Measurements from ENCODE around the gene TAS2R38.
"Not testable (repeated sequence)": the region's sequence is repeated elsewhere in the genome, so short reads cannot be mapped to it uniquely, and the experiment has no call there.

Gene TAS2R38

DNA sequence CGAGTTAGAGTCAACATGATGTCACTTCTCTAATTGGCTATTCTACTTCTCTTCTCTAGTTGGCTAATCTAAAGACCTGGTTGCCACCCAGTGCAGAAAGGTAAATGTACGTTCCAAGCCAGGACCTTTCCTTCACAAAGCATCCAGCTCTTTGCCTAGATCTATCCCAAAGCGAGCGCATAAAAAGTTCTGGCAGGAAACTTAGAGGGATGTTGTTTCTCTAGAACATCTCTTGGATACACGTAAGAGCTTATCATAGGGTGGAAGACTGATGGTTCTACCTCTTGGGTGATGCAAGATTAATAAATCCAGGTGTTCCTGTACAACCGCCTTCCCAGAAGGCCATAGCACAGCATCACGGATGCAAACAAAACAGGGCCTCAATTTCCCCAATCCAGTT lies at the start of gene TAS2R38:
Gene TAS2R38, minus strand, starts transcription at position 101 of the 400 bp plus-strand sequence. Its CDS starts 84 bp downstream, at position 17.
- DNase-seq: no peak

DNA sequence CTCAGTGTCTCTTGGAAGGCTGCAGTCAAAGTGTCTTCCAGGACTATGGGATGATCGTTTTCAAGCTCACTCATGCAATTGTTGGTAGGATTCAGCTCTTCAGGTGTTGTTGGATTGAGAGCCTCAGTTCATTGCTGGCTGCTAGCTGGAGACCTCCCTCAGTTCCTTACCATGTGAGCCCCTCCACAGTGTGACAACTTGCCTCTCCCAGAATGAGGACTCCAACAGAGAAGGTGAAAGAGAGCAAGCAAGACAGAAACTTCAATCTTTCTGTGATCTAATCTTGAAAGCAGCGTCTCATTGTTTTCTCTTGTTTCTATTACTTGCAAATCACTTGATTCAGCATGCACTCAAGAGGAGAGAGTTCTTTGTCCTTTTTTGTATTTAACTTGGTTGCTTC lies 44.6 kb upstream of the TAS2R38 start:
- DNase-seq: no peak

DNA sequence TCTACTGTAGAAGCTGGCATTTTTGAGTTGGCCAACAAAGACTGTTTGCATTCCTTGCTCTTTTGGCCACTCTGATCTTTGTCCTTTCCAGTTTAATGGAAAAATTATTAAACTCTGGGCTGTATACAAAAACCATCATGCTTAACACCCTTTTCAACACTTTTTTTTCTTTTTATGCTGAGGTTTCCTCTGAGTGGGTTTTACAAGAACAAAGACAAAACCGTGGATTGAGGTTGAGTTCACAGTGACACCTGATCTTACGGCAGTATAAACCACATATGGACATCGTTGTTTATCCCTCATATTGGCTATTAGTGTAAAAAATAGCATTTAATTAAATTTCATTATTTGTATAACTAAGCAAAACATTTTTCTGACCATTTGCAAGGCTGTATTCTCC lies 43.9 kb upstream of the TAS2R38 start:
- no peak for DNase-seq

DNA sequence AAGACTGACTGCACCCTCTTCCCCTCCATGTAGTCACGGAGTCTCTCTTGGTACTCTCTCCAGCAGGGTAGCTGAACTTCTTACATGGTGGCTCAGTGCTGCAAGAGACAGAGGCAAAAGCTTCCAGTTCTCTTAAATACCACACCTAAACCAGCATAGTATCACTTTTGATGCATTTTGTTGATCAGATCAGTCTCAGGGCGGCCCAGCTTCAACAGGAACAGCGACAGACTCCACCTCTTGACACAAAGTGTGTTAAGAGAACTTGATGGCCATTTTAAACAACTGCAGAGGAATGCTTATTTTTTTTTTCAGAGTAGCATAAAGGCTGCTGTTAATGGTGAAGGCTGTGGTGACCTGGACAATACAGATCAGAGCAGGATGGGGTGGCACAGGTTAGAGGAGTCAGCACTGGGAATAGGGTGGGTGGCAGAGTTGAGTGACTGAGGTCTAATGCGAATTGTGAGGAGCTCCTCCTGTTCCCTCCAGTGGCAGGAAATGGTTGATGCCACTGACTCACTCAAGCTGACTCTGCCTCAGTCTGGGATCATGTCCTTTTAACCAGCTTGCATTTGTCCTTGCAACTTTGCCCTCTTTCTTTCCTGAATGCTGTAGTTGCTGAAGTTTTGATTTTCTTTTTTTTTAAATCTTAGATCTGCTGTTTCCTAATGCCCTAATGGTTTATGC lies 39.4 kb upstream of the TAS2R38 start:
- DNase-seq: no peak

DNA sequence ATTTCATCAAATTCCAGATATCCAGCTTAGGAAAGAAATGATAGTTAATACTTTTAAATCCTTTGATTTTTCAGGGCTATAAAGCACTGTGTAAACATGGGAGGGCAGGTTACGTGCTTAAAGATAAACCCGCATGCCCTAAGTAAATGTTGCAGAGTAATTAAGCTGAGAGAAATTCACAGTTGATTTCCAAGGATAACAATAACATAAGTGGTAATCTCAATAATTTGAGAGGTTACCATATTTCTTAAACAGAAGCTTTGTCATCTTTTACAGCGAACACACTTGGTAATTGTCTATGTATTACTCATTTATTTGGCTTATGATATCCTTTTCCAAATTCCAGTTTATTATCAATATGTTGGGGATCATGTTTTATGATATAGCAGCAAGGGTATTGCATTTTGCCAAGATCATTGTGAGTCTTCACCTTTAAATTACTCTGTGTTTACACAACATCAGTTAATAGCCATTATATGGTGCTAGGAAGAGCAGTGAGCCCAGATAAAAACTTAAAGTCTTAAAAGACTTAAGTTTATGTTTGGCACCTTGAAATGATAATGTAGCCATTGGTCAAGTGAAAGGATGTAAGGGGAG lies 37.5 kb upstream of the TAS2R38 start:
- DNase-seq: no peak

DNA sequence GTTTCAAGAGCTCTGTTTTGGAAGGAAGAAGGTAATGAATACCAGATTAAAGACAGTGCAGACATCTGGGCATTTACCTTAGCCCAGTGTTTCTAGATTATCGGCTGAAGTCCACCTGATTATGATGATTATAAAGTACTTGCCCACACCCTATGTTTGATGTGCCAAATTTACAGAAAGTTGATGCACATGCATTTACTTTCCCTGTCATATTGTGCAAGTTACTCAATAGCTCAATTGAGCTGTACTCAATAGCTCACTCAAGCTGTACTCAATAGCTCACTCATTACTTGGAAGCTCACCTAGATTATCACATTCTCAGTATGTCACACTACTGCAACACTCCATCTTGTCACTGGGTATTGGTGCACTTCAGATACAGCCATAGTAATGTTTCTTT lies 35.6 kb upstream of the TAS2R38 start:
- no peak for DNase-seq

DNA sequence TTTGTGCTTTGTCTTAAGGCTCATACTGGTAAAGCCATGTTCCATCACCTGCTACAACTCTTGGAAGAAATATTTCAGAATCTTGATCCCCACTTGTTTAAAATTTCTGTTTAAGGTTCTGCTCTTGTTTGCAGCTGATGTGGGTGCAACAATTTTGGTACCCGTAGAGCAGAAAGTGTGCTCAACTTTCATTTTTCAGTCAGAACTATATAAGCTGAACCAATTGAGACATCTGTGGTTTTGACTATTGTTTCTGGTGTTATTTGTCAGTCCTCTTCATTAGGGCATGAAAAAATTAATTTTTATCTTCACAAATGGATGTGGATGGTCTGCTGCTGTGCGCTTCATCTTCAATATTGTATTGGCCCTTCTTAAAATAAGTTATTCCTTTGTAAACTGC lies 33.0 kb upstream of the TAS2R38 start:
- DNase-seq: no peak

DNA sequence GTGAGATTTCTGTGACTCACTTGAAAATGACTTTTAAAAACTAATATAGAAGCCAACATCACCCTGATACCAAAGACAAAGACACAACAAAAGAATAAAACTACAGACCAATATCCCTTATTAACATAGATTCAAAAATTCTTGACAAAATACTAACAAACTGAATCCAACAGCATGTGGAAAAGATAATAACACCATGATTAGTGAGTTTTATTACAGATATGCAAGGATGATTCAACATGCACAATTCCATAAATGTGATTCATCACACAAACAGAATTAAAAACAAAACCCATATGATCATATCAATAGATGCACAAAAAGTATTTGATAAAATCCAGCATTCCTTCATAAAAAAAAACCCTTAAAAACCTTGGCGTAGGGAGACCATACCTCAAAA lies 28.6 kb upstream of the TAS2R38 start:
- DNase-seq: no peak

DNA sequence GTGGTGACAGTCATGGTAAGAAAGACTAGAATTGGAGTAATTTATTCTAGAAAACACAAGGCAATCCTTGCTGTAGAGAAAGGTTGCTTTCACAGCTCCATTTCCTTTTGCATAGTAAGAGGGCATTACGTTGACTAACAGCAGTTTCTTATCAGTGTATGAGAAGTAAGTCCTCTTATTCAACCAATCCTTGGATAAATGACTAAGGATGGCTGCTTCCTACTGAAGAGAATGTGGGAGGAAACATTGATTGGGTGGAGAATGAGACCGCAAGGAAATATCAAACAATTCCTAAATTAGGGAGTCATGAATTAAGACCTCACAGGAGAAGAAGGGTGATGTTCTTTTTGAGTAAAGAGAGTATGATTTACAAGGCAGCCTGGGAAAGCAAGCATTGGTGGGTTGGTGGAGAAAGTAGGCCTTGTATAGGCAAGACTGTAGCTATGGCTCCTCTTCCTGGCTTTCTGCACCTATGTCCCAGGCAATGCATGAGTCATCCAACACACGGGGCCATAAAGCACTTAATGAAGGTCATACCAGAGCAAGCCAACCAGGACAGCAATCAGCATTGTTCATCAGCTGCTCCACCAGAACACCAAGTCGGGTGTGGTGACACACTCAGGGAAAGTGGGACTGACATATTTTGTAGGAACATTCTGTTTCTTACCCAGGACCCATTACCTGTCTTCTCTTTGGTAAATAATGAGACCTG lies 27.7 kb upstream of the TAS2R38 start:
- no peak for DNase-seq

DNA sequence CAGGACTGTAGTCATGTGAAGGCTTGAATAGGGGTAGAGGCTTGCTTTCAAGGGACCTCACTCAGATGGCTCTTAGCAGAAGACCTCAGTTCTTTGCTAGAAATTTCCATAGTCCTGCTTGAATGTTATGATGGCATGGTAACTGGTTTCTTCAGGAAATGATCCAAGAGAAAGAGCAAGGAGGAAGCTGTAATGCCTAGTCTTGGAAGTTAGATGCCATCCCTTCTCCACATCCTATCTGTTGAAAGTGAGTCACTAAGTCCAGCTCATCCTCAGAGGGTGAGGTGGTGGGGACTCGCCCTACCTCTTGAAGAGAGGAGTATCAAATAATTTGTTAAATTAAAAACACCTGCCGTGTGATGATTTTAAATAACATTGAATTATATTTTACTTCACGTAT lies 26.7 kb upstream of the TAS2R38 start:
- DNase-seq: no peak

DNA sequence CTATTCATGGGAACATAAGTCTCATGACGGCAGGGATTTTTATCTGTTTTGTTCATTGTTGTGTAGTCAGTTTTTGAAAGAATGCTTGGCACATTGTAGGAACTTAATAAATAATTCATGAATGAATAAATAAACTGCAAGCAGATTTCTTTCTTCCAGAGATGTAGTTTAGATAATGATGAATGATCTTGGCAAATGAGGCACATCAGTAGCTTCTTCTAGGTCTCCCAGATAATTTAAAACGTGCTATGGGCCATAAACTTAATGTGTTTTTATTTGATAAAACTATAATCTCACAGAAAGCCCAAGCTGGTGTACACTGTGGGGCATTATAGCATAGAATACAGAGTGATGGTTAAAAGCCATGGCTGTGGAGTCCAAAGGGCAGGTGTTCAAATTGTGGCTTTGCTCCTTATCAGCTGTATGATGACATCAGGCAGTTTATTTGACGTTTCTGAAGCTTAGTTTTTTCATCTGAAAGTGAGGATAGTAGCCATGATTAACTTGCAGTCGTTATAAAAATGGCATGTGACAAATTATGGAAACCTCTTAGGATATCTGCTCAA lies 25.6 kb upstream of the TAS2R38 start:
- peak; percentile 14 for DNase-seq

DNA sequence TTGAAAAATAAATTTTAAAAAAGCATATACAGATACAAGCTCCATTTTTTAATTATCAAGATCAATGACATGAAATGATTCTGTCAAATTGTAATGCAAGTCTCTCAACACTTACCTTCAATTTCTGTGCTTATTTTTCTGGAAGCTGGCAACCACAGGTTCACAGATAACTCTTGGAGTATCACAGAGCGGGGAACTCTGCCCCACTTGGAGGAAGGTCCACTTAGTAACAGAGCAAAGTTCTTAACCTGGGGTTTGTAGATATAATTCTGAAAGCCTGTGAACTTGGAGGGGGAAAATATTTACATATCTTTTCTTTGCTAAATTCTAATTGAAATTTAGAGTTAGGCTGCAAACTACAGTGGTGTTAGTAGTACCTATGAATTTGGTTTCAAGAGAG lies 19.8 kb upstream of the TAS2R38 start:
- DNase-seq: no peak

DNA sequence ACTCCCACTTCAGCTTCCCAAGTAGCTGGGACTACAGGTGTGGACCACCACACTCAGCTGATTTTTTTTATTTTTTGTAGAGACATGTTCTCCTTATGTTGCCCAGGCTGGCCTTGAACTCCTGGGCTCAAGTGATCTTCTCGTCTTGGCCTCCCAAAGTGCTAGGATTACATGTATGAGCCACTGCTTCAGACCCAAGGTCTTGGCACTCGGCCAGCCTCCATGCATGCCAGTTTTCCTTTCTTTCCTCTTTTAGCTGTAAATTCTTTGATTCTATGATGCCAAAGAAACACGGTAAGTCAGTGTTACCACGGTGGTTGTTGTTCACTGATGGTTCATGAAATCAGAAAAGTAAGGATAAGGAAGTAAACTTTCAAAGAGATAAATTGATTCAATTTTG lies 19.1 kb upstream of the TAS2R38 start:
- DNase-seq: no peak

DNA sequence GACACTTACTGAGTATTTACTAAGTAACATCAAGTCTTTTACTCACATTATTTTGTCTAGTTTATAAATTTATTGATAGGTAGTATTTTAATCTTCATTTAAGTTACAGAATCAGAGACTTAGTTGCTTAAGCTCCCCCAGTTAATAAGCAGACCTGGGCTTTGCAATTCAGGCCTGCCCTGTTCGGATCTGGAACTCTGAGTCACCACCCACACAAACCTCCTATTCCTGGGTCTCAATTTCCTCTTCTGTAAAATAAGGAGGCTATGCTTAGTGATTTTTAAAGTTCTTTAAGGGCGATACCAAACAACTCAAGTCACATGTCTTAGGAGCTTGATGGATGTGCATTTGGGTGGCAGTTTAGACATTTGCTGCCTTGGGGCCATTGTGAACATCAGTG lies 18.6 kb upstream of the TAS2R38 start:
- no peak for DNase-seq

DNA sequence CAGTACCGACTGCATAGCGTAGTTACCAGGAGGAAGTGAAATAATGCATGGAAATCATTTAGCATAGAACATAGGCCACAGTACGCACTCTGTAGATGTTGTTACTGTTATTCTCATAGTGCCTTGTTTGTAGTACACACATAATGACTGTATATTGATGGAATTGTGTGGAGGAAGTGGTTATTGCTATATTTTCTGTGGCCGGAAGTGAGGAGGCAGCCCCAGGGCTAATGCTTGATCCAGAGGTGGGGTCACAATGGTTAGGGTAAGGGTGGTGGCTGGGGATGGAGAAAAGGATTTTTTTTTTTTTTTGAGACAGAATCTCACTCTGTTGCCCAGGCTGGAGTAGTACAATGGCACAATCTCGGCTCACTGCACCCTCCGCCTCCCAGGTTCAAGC lies 17.6 kb upstream of the TAS2R38 start:
- no peak for DNase-seq

DNA sequence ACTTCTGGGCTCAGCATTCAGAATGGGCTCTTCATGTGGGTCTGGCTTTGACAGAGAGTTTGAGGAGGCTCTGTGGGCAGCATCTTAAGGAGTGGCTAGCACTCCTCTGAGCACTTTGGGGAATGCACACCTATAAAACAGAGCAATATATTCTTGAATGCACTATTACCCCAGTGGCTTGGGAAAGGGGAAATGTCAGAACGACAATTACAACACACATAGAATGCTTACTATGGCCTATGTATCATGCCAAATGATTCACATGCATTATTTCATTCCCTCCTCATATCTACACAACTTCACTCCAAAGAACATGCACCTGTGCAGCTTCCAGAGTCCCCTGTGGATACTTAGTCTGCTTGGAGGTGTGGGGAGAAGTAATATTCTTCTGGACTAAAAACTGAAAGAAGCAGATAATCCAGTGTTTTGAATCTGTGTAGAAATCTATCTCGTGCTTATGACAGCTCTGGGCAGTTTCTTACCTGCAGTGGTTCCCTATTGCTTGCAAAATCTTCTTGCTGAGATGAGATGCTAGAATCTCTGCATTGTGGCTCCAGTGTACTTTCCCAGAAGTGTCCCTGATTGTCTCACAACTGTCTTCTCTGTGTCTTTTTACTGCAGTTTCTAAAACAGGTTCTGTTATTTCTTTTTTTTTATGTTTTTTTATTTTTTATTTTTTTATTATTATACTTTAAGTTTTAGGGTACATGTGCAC lies 16.6 kb upstream of the TAS2R38 start:
- DNase-seq: no peak

DNA sequence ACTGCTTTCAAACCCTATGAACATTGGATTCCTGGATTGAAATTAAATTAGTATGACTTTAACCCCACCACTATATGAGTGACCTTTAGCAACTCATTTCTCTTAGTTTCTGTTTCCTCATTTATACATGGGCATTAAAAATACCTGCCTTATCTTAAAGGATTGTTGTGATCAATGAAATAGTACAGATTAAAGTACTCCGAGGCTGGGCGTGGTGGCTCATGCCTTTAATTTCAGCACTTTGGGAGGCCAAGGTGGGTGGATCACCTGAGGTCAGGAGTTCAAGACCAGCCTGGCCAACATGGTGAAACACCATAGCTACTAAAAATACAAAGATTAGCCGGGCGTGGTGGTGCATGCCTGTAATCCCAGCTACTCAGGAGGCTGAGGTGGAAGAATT lies 14.2 kb upstream of the TAS2R38 start:
- DNase-seq: not testable (repeated sequence)

DNA sequence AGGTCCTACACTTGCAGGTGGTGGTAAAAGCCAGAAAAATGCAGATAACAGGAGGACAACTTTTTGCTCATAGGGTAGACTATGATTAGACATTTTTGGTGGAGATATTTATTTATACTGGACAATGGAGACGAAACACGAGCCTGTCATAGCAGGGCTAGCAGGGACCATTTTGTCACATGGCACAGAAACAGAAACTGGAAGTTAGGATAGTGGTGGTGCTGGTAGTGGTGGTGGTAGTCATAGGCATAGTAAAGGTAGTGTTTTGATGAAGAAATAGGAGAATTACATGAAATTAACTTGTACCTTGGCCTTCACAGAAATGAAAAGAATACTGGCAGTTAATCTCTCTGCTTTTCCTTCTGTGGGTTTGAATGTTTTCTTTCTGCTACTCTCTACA lies 13.3 kb upstream of the TAS2R38 start:
- no peak for DNase-seq

DNA sequence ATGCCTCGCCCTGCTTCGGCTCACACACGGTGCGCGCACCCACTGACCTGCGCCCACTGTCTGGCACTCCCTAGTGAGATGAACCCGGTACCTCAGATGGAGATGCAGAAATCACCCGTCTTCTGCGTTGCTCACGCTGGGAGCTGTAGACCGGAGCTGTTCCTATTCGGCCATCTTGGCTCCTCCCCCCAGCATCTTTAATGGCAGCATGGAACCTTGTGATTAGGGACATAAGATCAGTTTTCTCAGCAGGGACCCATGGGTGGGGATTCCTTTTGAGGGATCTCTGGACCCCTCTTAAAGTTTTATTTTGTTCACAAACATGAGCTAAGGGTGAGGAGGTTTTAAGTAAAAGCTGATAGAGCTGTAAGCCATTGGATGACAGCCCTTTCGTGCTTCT lies 12.4 kb upstream of the TAS2R38 start:
- not testable (repeated sequence) for DNase-seq

DNA sequence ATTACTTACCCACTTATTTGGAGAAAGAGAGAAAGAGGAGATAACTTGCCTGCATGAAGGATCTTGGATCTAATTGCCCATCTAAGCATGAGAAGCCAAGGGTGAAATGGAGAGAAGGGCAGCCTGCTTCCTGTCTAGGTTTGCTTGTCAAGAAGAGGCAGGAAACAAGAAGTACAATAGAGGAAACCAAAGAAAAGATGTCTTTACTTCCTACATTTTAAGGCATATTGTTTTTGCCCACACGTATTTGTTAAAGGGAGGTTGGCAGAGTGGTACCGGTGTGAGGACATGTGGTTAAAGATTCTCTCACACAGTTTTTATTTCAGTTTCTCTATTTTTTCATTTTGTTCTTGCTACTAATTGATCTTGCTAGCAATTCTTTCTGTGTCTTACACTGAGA lies 6.0 kb upstream of the TAS2R38 start:
- DNase-seq: no peak

DNA sequence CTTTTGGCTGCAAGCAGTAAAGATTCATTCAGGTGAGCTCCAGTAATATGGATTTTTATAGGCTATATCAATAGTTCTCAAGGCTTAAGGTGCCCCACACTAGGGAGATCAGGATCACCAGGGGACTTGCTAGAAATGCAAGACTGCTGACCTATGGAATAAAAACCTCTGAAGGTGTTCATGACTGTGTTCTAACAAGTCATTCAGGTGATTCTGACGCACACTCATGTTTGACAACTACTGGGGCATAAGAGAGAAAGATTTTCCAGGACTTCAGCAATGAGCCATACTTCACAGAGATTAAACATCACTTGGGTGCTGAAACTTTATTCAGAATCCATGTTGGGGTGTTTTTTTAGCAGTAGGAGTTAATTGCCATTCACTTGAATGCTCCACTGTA lies 4.8 kb upstream of the TAS2R38 start:
- DNase-seq: no peak

DNA sequence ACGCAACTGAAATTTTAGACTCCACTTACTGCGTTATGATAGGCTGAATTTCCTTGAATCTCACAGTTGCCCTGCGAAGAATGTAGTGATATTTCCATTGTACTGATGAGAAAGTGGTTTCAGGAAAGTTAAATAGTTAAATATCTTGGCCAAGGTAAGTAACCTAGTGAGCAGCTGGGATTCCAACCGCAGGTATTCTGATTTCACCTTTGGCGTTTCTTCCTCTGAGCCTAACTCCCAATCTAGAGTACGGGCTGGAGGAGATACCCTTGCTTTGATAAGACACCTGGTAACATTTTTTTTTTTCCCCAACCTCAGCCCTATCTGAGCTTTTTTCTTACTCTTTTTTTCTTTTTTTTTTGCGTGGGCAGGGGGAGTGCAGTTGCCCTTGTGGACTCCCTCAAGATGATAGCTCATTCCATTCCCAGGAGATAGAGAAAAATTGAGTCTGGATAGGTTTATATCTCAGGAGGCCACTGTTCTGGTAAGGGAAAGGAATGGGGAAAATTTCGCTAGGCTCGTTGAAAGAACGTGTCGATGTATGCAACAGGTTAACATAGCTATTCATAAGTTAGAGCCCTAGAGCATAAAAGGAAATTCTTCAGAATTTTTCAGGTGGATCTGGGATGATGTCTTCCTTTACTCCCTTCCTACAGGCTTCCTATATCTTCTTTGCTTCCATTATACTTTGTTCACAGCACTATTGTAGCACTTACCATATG lies 3.1 kb upstream of the TAS2R38 start:
- DNase-seq: no peak

Measured in NCI-H1105 treated with DMSO at 0.1 percent for 48 hours (cell line).